HEK293 (cell line): ENCODE data around the gene CELSR1.

Experiments used
- HOXA7 ChIP-seq: sonication (generic); formaldehyde crosslinking; IDR thresholded peaks from 2 replicates; pipeline ENCODE4 v1.8.1; 2022; ENCODE audit warnings: missing genetic modification reagents, borderline replicate concordance
- OVOL3 ChIP-seq: fragments of 450-650 bp; formaldehyde crosslinking; IDR thresholded peaks from 2 replicates; pipeline ENCODE4 v1.5.1; 2016; ENCODE audit warnings: missing biosample characterization, missing genetic modification characterization
- REPIN1 ChIP-seq: fragments of 450-650 bp; formaldehyde crosslinking; IDR thresholded peaks from 2 replicates; pipeline ENCODE4 v1.5.1; 2017; ENCODE audit warnings: missing biosample characterization, missing genetic modification characterization, low read depth
- SP3 ChIP-seq: fragments of 450-650 bp; formaldehyde crosslinking; IDR thresholded peaks from 2 replicates; pipeline ENCODE4 v1.5.1; 2016; ENCODE audit warnings: missing biosample characterization, missing genetic modification characterization
- ZBTB21 ChIP-seq: fragments of 450-650 bp; formaldehyde crosslinking; IDR thresholded peaks from 2 replicates; pipeline ENCODE4 v1.5.1; 2017; ENCODE audit warnings: missing biosample characterization, missing genetic modification characterization
- ZBTB48 ChIP-seq: fragments of 450-650 bp; formaldehyde crosslinking; IDR thresholded peaks from 2 replicates; pipeline ENCODE4 v1.5.1; 2016; ENCODE audit warnings: missing biosample characterization, missing genetic modification characterization
- ZFHX2 ChIP-seq: fragments of 450-650 bp; formaldehyde crosslinking; conservative IDR thresholded peaks from 2 replicates; pipeline ENCODE4 v1.5.1; 2016; ENCODE audit warnings: missing biosample characterization, missing genetic modification characterization
- ZFP41 ChIP-seq: fragments of 450-650 bp; formaldehyde crosslinking; IDR thresholded peaks from 2 replicates; pipeline ENCODE4 v1.5.1; 2016; ENCODE audit warnings: missing biosample characterization, missing genetic modification characterization, borderline replicate concordance
- ZIC2 ChIP-seq: fragments of 450-650 bp; formaldehyde crosslinking; IDR thresholded peaks from 2 replicates; pipeline ENCODE4 v1.5.1; 2016; ENCODE audit warnings: missing biosample characterization, missing genetic modification characterization
- ZNF112 ChIP-seq: fragments of 450-650 bp; formaldehyde crosslinking; IDR thresholded peaks from 2 replicates; pipeline ENCODE4 v1.5.0; 2017; ENCODE audit warnings: missing biosample characterization, missing genetic modification characterization
- ZNF132 ChIP-seq: fragments of 450-650 bp; formaldehyde crosslinking; IDR thresholded peaks from 2 replicates; pipeline ENCODE4 v1.5.1; 2017; ENCODE audit warnings: missing biosample characterization, missing genetic modification characterization, borderline replicate concordance
- ZNF140 ChIP-seq: fragments of 450-650 bp; formaldehyde crosslinking; IDR thresholded peaks from 2 replicates; pipeline ENCODE4 v1.5.1; 2016; ENCODE audit warnings: missing biosample characterization, missing genetic modification characterization
- ZNF184 ChIP-seq: fragments of 450-650 bp; IDR thresholded peaks from 2 replicates; pipeline ENCODE4 v1.5.1; 2018; ENCODE audit warnings: missing biosample characterization, mild to moderate bottlenecking, missing genetic modification characterization
- ZNF202 ChIP-seq: fragments of 450-650 bp; formaldehyde crosslinking; IDR thresholded peaks from 2 replicates; pipeline ENCODE4 v1.5.1; 2016; ENCODE audit warnings: missing biosample characterization, missing genetic modification characterization, borderline replicate concordance
- ZNF223 ChIP-seq: fragments of 450-650 bp; formaldehyde crosslinking; IDR thresholded peaks from 2 replicates; pipeline ENCODE4 v1.5.1; 2016; ENCODE audit warnings: missing biosample characterization, missing genetic modification characterization
- ZNF274 ChIP-seq, 2 experiments: fragments of 200-500 bp in 1 of 2; fragments of 450-650 bp in 1 of 2; sonication (Bioruptor generic) in 1 of 2; formaldehyde crosslinking in 1 of 2; IDR thresholded peaks; 2 replicates each; pipeline versions ENCODE4 v1.5.1 to v1.6.1; 2014 to 2016; ENCODE audit warnings: borderline replicate concordance in 1 of 2, inconsistent platforms in 1 of 2, low read length in 1 of 2, missing biosample characterization in 1 of 2, missing genetic modification characterization in 1 of 2
- ZNF423 ChIP-seq: fragments of 450-650 bp; formaldehyde crosslinking; IDR thresholded peaks from 2 replicates; pipeline ENCODE4 v1.5.1; 2016; ENCODE audit warnings: missing biosample characterization, missing genetic modification characterization
- ZNF433 ChIP-seq: fragments of 450-650 bp; formaldehyde crosslinking; IDR thresholded peaks from 2 replicates; pipeline ENCODE4 v1.5.1; 2016; ENCODE audit warnings: missing biosample characterization, missing genetic modification characterization, low read depth
- ZNF514 ChIP-seq: fragments of 450-650 bp; formaldehyde crosslinking; IDR thresholded peaks from 2 replicates; pipeline ENCODE4 v1.5.1; 2016; ENCODE audit warnings: missing biosample characterization, missing genetic modification characterization
- ZNF521 ChIP-seq: fragments of 450-650 bp; formaldehyde crosslinking; IDR thresholded peaks from 2 replicates; pipeline ENCODE4 v1.5.1; 2017; ENCODE audit warnings: missing biosample characterization, mild to moderate bottlenecking, missing genetic modification characterization
- ZNF610 ChIP-seq: fragments of 450-650 bp; formaldehyde crosslinking; IDR thresholded peaks from 2 replicates; pipeline ENCODE4 v1.5.1; 2016; ENCODE audit warnings: missing biosample characterization, missing genetic modification characterization, borderline replicate concordance
- ZNF629 ChIP-seq: fragments of 450-650 bp; formaldehyde crosslinking; IDR thresholded peaks from 2 replicates; pipeline ENCODE4 v1.5.1; 2017; ENCODE audit warnings: missing biosample characterization, missing genetic modification characterization
- ZNF768 ChIP-seq: fragments of 450-650 bp; formaldehyde crosslinking; IDR thresholded peaks from 2 replicates; pipeline ENCODE4 v1.5.1; 2018; ENCODE audit warnings: missing biosample characterization, mild to moderate bottlenecking, missing genetic modification characterization
- ZNF776 ChIP-seq: fragments of 450-650 bp; formaldehyde crosslinking; IDR thresholded peaks from 2 replicates; pipeline ENCODE4 v1.5.0; 2017; ENCODE audit warnings: missing biosample characterization, missing genetic modification characterization, borderline replicate concordance
- ZNF830 ChIP-seq: fragments of 450-650 bp; IDR thresholded peaks from 2 replicates; pipeline ENCODE4 v1.5.0; 2018; ENCODE audit warnings: missing biosample characterization, missing genetic modification characterization, low read depth, mild to moderate bottlenecking, moderate library complexity
- TF ChIP-seq, protein P1 (sequence below): fragments of 450-650 bp; formaldehyde crosslinking; IDR thresholded peaks from 2 replicates; pipeline ENCODE4 v1.5.1; 2016; ENCODE audit warnings: missing biosample characterization, missing genetic modification characterization
- TF ChIP-seq, protein P2 (sequence below): fragments of 450-650 bp; formaldehyde crosslinking; IDR thresholded peaks from 2 replicates; pipeline ENCODE4 v1.5.1; 2016; ENCODE audit warnings: missing biosample characterization, missing genetic modification characterization, borderline replicate concordance
- TF ChIP-seq, protein P3 (sequence below): fragments of 450-650 bp; formaldehyde crosslinking; IDR thresholded peaks from 2 replicates; pipeline ENCODE4 v1.5.1; 2016; ENCODE audit warnings: missing biosample characterization, missing genetic modification characterization
- TF ChIP-seq, protein P4 (sequence below): fragments of 450-650 bp; formaldehyde crosslinking; IDR thresholded peaks from 2 replicates; pipeline ENCODE4 v1.5.1; 2016; ENCODE audit warnings: missing biosample characterization, missing genetic modification characterization
- TF ChIP-seq, protein P5 (sequence below): fragments of 450-650 bp; formaldehyde crosslinking; IDR thresholded peaks from 2 replicates; pipeline ENCODE4 v1.5.1; 2017; ENCODE audit warnings: missing biosample characterization, missing genetic modification characterization
- TF ChIP-seq, protein P6 (sequence below): fragments of 450-650 bp; formaldehyde crosslinking; IDR thresholded peaks from 2 replicates; pipeline ENCODE4 v1.5.1; 2016; ENCODE audit warnings: missing biosample characterization, missing genetic modification characterization

The CELSR1 gene

DNA sequence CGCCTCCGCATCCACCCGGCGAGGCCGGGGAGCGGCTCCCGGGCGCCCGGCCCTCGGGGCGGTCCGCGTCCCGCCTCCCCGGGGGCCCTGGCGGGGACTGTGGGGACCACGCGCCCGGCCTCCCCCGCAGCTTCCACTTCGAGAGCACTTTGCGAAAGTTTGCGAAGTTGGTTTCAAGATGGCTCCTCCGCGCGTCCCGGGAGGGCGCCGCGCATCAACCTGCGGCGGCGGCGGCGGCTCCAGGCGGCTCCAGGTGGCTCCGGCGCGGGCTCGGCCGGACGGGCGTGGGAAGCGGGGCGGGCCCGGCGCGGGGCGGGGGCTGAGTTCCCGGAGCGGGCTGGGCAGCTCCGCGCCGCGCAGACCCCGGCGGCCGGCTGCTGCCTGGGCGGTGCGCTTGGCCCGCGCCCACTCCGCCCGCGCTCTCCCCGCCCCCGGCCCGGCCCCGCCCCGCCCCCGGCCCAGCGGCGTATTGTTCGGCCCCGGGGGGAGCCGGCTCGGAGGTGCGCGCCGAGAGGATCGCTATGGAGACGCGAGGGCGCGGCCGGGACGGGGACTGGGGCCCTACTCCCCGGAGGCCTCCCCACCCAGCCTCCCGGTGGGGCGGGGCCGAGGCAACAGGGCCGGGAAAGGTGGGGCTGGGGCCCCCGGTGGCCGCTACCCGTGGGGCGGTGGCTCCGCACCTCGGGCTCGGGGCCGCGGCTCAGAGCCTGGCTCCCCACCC is at the start of gene CELSR1 (continued):
- TF ChIP-seq ZNF112 (tag by site-specific recombination) (no peak), ZNF184 (tag by site-specific recombination) (no peak), ZNF433 (tag by site-specific recombination) (no peak), ZNF610 (tag by site-specific recombination) (no peak), ZNF423 (tag by site-specific recombination) (no peak), ZFHX2 (tag by site-specific recombination) (no peak), ZBTB48 (tag by site-specific recombination) (no peak), OVOL3 (tag by site-specific recombination) (no peak), REPIN1 (tag by site-specific recombination) (no peak), ZNF768 (tag by site-specific recombination) (no peak), ZIC2 (tag by site-specific recombination) (no peak; the same call in 1 of the 2 replicates), ZNF140 (tag by site-specific recombination) (no peak), ZNF202 (no peak), ZNF776 (no peak), ZBTB21 (tag by site-specific recombination) (no peak), ZNF132 (tag by site-specific recombination) (no peak), ZNF274 (IDR thresholded peaks at IDR 0.05; ENCODE audit: low read length) (no peak), ZNF274 (tag by site-specific recombination; IDR thresholded peaks at IDR 0.05; ENCODE audit: borderline replicate concordance) (no peak), SP3 (tag by site-specific recombination) (peak; percentile 63), ZNF514 (tag by site-specific recombination) (no peak), ZNF223 (no peak), ZNF629 (tag by site-specific recombination) (no peak), ZNF830 (tag by site-specific recombination) (no peak), HOXA7 (CRISPR knock-in tag) (no peak), ZNF521 (tag by site-specific recombination) (no peak), ZFP41 (tag by site-specific recombination) (no peak)
- TF ChIP-seq, protein P1, sequence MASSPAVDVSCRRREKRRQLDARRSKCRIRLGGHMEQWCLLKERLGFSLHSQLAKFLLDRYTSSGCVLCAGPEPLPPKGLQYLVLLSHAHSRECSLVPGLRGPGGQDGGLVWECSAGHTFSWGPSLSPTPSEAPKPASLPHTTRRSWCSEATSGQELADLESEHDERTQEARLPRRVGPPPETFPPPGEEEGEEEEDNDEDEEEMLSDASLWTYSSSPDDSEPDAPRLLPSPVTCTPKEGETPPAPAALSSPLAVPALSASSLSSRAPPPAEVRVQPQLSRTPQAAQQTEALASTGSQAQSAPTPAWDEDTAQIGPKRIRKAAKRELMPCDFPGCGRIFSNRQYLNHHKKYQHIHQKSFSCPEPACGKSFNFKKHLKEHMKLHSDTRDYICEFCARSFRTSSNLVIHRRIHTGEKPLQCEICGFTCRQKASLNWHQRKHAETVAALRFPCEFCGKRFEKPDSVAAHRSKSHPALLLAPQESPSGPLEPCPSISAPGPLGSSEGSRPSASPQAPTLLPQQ (tag by site-specific recombination) = peak; percentile 35; the same call in 1 of the 2 replicates
- TF ChIP-seq, protein P2, sequence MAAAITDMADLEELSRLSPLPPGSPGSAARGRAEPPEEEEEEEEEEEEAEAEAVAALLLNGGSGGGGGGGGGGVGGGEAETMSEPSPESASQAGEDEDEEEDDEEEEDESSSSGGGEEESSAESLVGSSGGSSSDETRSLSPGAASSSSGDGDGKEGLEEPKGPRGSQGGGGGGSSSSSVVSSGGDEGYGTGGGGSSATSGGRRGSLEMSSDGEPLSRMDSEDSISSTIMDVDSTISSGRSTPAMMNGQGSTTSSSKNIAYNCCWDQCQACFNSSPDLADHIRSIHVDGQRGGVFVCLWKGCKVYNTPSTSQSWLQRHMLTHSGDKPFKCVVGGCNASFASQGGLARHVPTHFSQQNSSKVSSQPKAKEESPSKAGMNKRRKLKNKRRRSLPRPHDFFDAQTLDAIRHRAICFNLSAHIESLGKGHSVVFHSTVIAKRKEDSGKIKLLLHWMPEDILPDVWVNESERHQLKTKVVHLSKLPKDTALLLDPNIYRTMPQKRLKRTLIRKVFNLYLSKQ (tag by site-specific recombination) = no peak
- TF ChIP-seq, protein P3, sequence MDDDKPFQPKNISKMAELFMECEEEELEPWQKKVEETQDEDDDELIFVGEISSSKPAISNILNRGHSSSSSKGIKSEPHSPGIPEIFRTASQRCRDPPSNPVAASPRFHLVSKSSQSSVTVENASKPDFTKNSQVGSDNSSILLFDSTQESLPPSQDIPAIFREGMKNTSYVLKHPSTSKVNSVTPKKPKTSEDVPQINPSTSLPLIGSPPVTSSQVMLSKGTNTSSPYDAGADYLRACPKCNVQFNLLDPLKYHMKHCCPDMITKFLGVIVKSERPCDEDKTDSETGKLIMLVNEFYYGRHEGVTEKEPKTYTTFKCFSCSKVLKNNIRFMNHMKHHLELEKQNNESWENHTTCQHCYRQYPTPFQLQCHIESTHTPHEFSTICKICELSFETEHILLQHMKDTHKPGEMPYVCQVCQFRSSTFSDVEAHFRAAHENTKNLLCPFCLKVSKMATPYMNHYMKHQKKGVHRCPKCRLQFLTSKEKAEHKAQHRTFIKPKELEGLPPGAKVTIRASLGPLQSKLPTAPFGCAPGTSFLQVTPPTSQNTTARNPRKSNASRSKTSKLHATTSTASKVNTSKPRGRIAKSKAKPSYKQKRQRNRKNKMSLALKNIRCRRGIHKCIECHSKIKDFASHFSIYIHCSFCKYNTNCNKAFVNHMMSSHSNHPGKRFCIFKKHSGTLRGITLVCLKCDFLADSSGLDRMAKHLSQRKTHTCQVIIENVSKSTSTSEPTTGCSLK = no peak
- TF ChIP-seq, protein P4, sequence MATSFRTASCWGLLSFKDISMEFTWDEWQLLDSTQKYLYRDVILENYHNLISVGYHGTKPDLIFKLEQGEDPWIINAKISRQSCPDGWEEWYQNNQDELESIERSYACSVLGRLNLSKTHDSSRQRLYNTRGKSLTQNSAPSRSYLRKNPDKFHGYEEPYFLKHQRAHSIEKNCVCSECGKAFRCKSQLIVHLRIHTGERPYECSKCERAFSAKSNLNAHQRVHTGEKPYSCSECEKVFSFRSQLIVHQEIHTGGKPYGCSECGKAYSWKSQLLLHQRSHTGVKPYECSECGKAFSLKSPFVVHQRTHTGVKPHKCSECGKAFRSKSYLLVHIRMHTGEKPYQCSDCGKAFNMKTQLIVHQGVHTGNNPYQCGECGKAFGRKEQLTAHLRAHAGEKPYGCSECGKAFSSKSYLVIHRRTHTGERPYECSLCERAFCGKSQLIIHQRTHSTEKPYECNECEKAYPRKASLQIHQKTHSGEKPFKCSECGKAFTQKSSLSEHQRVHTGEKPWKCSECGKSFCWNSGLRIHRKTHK = no peak
- TF ChIP-seq, protein P5, sequence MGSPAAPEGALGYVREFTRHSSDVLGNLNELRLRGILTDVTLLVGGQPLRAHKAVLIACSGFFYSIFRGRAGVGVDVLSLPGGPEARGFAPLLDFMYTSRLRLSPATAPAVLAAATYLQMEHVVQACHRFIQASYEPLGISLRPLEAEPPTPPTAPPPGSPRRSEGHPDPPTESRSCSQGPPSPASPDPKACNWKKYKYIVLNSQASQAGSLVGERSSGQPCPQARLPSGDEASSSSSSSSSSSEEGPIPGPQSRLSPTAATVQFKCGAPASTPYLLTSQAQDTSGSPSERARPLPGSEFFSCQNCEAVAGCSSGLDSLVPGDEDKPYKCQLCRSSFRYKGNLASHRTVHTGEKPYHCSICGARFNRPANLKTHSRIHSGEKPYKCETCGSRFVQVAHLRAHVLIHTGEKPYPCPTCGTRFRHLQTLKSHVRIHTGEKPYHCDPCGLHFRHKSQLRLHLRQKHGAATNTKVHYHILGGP (tag by site-specific recombination) = no peak
- TF ChIP-seq, protein P6, sequence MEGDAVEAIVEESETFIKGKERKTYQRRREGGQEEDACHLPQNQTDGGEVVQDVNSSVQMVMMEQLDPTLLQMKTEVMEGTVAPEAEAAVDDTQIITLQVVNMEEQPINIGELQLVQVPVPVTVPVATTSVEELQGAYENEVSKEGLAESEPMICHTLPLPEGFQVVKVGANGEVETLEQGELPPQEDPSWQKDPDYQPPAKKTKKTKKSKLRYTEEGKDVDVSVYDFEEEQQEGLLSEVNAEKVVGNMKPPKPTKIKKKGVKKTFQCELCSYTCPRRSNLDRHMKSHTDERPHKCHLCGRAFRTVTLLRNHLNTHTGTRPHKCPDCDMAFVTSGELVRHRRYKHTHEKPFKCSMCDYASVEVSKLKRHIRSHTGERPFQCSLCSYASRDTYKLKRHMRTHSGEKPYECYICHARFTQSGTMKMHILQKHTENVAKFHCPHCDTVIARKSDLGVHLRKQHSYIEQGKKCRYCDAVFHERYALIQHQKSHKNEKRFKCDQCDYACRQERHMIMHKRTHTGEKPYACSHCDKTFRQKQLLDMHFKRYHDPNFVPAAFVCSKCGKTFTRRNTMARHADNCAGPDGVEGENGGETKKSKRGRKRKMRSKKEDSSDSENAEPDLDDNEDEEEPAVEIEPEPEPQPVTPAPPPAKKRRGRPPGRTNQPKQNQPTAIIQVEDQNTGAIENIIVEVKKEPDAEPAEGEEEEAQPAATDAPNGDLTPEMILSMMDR = no peak
